ENCODE data around the gene DENND1B. TPM values are rescaled to one million over a fixed set of nuclear protein-coding genes. Genes with fewer than 3 reads are reported as not detected.

DENND1B gene
- total RNA-seq, 1 donor from 2014 or later = 17.2 TPM

DNA sequence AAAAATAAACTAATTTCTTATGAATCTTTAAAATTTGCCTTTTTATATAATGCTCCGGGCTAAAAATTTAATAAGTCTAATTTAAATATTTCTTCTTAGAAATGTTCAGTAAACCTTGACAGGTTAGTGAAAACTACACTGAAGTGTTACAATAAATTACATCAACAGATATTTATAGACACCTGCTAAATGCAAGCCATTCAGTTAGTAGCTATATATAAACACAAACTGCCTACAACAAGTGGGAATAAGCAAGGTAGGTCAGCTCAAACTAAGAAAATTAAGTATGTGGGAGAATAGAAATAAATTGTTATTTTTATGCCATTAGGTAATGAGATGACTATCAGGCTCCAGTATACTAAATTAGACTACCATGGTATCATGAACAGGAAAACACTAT lies 215.6 kb downstream of the DENND1B start:
- Histone ChIP-seq H3K9me3 (no peaks in the 10 kb centered on the region), H3K27me3 (no peaks in the 10 kb centered on the region), H3K27ac (no peak overlapping the region), H3K4me1 (no peaks in the 10 kb centered on the region), H3K36me3 (no peaks in the 10 kb centered on the region), H3K4me3 (no peak overlapping the region)
- intact Hi-C loops (cut with DNase I) = no loop called here
- no peak for TF ChIP-seq POLR2A (IDR thresholded peaks at IDR 0.05)
- TF ChIP-seq POLR2AphosphoS5 (IDR thresholded peaks at IDR 0.05; ENCODE audit: insufficient read depth in 1 of 2, low read depth in 1 of 2) = no peak
- TF ChIP-seq, protein P1, sequence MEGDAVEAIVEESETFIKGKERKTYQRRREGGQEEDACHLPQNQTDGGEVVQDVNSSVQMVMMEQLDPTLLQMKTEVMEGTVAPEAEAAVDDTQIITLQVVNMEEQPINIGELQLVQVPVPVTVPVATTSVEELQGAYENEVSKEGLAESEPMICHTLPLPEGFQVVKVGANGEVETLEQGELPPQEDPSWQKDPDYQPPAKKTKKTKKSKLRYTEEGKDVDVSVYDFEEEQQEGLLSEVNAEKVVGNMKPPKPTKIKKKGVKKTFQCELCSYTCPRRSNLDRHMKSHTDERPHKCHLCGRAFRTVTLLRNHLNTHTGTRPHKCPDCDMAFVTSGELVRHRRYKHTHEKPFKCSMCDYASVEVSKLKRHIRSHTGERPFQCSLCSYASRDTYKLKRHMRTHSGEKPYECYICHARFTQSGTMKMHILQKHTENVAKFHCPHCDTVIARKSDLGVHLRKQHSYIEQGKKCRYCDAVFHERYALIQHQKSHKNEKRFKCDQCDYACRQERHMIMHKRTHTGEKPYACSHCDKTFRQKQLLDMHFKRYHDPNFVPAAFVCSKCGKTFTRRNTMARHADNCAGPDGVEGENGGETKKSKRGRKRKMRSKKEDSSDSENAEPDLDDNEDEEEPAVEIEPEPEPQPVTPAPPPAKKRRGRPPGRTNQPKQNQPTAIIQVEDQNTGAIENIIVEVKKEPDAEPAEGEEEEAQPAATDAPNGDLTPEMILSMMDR (IDR thresholded peaks at IDR 0.05) = no peak
- no peak for DNase-seq (ENCODE audit: extremely low spot score in 2 of 2)

DNA sequence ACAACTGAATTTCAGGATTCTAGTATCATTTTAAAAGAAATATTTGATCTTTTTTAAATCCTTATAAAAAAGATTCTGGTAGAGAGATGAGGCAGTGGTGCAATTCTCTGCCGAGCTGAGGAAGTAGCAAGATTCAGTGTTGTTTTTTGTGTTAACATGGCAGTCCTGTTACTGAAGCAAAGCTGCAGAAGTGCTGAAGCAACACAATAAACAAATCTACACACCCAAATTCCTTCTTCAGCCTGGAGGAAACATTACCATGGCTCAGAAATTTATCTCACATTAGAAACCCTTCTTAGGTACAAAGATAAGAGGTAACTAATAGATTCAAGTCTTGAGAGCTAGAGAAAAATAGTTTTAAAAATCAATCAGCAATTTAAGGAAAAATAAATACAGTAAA lies 216.0 kb downstream of the DENND1B start:
- Histone ChIP-seq H3K27me3 (no peaks in the 10 kb centered on the region), H3K36me3 (no peaks in the 10 kb centered on the region), H3K4me1 (no peaks in the 10 kb centered on the region), H3K27ac (no peak overlapping the region), H3K9me3 (no peaks in the 10 kb centered on the region), H3K4me3 (no peak overlapping the region)
- intact Hi-C loops (cut with DNase I) = no loop called here
- DNase-seq (ENCODE audit: extremely low spot score in 2 of 2) = no peak
- TF ChIP-seq, protein P1 (IDR thresholded peaks at IDR 0.05) = no peak
- no peak for TF ChIP-seq POLR2A (IDR thresholded peaks at IDR 0.05)
- TF ChIP-seq POLR2AphosphoS5 (IDR thresholded peaks at IDR 0.05; ENCODE audit: insufficient read depth in 1 of 2, low read depth in 1 of 2) = no peak

DNA sequence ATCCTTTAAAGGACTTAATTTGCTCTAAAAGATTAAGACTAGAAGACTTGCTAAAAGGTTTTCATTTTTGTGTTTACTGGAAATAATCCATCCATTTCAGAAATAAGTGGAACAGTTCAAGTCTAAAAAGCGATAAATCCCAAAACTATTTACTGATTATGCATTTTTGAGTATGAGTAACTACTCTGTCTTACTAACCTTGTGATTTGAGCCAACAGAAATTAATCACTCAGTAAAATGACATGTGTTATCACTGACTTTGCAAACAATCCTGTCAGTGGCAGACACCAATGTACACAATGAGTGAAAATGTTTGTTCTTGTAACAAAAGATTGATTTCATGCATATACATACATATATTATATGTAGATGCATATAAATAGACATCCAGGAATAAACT lies 218.0 kb downstream of the DENND1B start:
- intact Hi-C loops (cut with DNase I) = no loop called here
- no peaks in the 10 kb centered on the region for H3K9me3 ChIP-seq
- H3K27me3 ChIP-seq = no peaks in the 10 kb centered on the region
- H3K36me3 ChIP-seq = no peaks in the 10 kb centered on the region
- TF ChIP-seq POLR2AphosphoS5 (IDR thresholded peaks at IDR 0.05; ENCODE audit: insufficient read depth in 1 of 2, low read depth in 1 of 2) (no peak), POLR2A (IDR thresholded peaks at IDR 0.05) (no peak)
- TF ChIP-seq, protein P1 (IDR thresholded peaks at IDR 0.05) = no peak
- no peak for DNase-seq (ENCODE audit: extremely low spot score in 2 of 2)
- no peak overlapping the region for H3K4me3 ChIP-seq
- H3K4me1 ChIP-seq = no peaks in the 10 kb centered on the region
- H3K27ac ChIP-seq = no peak overlapping the region

DNA sequence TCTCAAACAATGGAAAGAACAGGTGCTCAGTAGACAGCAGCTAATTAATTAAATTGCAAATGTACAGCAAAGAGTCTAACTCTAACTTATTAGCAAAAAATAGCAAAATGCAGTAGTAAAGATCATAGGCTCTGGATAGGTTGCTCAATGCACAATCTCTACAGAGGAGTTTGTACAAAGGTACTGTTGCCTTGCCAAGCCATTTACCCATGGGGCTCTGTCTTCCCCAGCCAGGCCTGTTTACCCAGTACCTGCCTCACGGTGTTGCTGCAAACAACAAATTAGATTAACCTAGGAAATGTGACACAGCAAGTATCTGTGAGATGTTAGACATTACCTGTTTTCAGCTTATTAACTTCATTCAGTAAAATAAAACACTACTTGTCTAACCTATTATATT lies 222.0 kb downstream of the DENND1B start:
- Histone ChIP-seq H3K27me3 (no peaks in the 10 kb centered on the region), H3K36me3 (no peaks in the 10 kb centered on the region), H3K4me1 (no peaks in the 10 kb centered on the region), H3K4me3 (no peak overlapping the region), H3K27ac (no peak overlapping the region), H3K9me3 (no peaks in the 10 kb centered on the region)
- TF ChIP-seq POLR2AphosphoS5 (IDR thresholded peaks at IDR 0.05; ENCODE audit: insufficient read depth in 1 of 2, low read depth in 1 of 2) (no peak), POLR2A (IDR thresholded peaks at IDR 0.05) (no peak)
- no peak for DNase-seq (ENCODE audit: extremely low spot score in 2 of 2)
- intact Hi-C loops (cut with DNase I) = no loop called here

DNA sequence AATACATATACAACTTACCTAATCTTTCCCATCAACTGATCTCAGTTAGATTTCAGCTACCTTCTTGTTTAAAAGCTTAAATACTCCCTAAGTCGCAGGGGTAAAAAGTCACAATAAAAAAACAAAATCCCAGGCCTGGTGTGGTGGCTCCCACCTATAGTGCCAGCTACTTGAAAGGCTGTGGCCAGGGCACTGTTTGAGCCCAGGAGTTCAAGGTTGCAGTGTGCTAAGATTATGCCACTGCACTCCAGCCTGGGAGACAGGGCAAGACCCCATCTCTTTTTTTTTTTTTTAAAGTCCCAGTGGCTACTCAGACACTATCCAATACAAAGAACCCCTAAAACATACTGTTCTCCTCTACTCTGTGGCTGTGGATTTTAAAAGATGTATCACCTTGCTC lies 228.3 kb downstream of the DENND1B start:
- Histone ChIP-seq H3K27ac (no peak overlapping the region), H3K4me3 (no peak overlapping the region), H3K4me1 (no peaks in the 10 kb centered on the region), H3K9me3 (no peaks in the 10 kb centered on the region), H3K27me3 (no peaks in the 10 kb centered on the region), H3K36me3 (no peaks in the 10 kb centered on the region)
- DNase-seq (ENCODE audit: extremely low spot score in 2 of 2) = no peak
- intact Hi-C loops (cut with DNase I) = no loop called here
- TF ChIP-seq POLR2A (IDR thresholded peaks at IDR 0.05) = no peak
- TF ChIP-seq, protein P1 (IDR thresholded peaks at IDR 0.05) = no peak

DNA sequence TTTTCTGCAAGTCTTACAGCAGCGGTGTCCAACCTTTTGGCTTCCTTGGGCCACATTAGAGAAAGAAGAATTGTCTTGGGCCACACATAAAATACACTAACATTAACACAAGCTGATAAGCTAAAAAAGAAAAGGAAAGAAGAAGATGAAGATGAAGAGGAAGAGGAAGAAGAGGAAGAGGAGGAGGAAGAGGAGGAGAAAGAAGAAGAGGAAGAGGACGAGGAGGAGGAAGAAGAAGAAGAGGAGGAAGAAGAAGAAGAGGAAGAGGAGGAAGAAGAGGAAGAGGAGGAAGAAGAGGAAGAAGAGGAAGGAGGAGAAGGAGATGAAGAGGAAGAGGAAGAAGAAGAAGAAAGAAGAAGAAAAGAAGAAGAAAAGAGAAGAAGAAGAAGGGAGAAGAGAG lies 230.7 kb downstream of the DENND1B start:
- intact Hi-C loops (cut with DNase I) = no loop called here
- no peak for DNase-seq (ENCODE audit: extremely low spot score in 2 of 2)
- no peak for TF ChIP-seq POLR2A (IDR thresholded peaks at IDR 0.05)
- TF ChIP-seq POLR2AphosphoS5 (IDR thresholded peaks at IDR 0.05; ENCODE audit: insufficient read depth in 1 of 2, low read depth in 1 of 2) = no peak
- TF ChIP-seq, protein P1 (IDR thresholded peaks at IDR 0.05) = no peak
- Histone ChIP-seq H3K4me1 (no peaks in the 10 kb centered on the region), H3K27me3 (no peaks in the 10 kb centered on the region), H3K27ac (no peak overlapping the region), H3K9me3 (no peaks in the 10 kb centered on the region), H3K36me3 (no peaks in the 10 kb centered on the region), H3K4me3 (no peak overlapping the region)
